ENCODE data around the gene FAM107B. TPM values are rescaled to one million over a fixed set of nuclear protein-coding genes. Genes with fewer than 3 reads are reported as not detected.

The FAM107B gene
- total RNA-seq, 6 experiments from 2014 or later = 18.7 to 43.8 (median 40.0) TPM

GRCh38 chr10:14483417-14483816, 291.3 kb downstream of the FAM107B start:
- peaks cover 46% of the 10 kb centered on the region for H3K27me3 Mint-ChIP-seq (ENCODE audit: insufficient read depth)
- no peak for TF ChIP-seq CTCF (IDR thresholded peaks at IDR 0.05)
- peaks cover 18% of the 10 kb centered on the region for H3K4me1 Mint-ChIP-seq (ENCODE audit: low read depth)
- no peaks in the 10 kb centered on the region for H3K36me3 Mint-ChIP-seq (ENCODE audit: low read depth)
- H3K27ac Mint-ChIP-seq = no peak overlapping the region
- no peaks in the 10 kb centered on the region for H3K9me3 Mint-ChIP-seq
- DNase-seq = no peak
- no peak overlapping the region for H3K4me3 Mint-ChIP-seq

GRCh38 chr10:14481752-14482151, 292.9 kb downstream of the FAM107B start:
- Mint-ChIP-seq H3K4me1 (ENCODE audit: low read depth) (peaks cover 27% of the 10 kb centered on the region), H3K4me3 (no peak overlapping the region), H3K36me3 (ENCODE audit: low read depth) (no peaks in the 10 kb centered on the region), H3K27ac (no peak overlapping the region), H3K27me3 (ENCODE audit: insufficient read depth) (peaks cover 40% of the 10 kb centered on the region), H3K9me3 (no peaks in the 10 kb centered on the region)
- no peak for TF ChIP-seq CTCF (IDR thresholded peaks at IDR 0.05)
- DNase-seq = no peak

- Mint-ChIP-seq H3K27ac (no peak overlapping the region), H3K4me3 (no peak overlapping the region), H3K4me1 (ENCODE audit: low read depth) (peaks cover 30% of the 10 kb centered on the region), H3K36me3 (ENCODE audit: low read depth) (no peaks in the 10 kb centered on the region), H3K27me3 (ENCODE audit: insufficient read depth) (peaks cover 40% of the 10 kb centered on the region), H3K9me3 (no peaks in the 10 kb centered on the region)
- no peak for TF ChIP-seq CTCF (IDR thresholded peaks at IDR 0.05)
- DNase-seq = no peak
Measured at GRCh38 chr10:14481014-14481413, 293.7 kb downstream of the FAM107B start.

GRCh38 chr10:14478604-14479003, 296.1 kb downstream of the FAM107B start:
- DNase-seq = peak; percentile 57
- H3K4me3 Mint-ChIP-seq = no peak overlapping the region; the same call in 1 of the 2 replicates

GRCh38 chr10:14478201-14478600, 296.5 kb downstream of the FAM107B start:
- no peak for TF ChIP-seq CTCF (IDR thresholded peaks at IDR 0.05)
- Mint-ChIP-seq H3K36me3 (ENCODE audit: low read depth) (no peaks in the 10 kb centered on the region), H3K4me1 (ENCODE audit: low read depth) (peaks cover 30% of the 10 kb centered on the region), H3K4me3 (no peak overlapping the region; the same call in 1 of the 2 replicates), H3K9me3 (no peaks in the 10 kb centered on the region), H3K27me3 (ENCODE audit: insufficient read depth) (peaks cover 36% of the 10 kb centered on the region), H3K27ac (no peak overlapping the region)
- no peak for DNase-seq

More at GRCh38 chr10:14478604-14479003, 296.1 kb downstream of the FAM107B start:
- Mint-ChIP-seq H3K4me1 (ENCODE audit: low read depth) (peaks cover 30% of the 10 kb centered on the region), H3K27me3 (ENCODE audit: insufficient read depth) (peaks cover 37% of the 10 kb centered on the region), H3K36me3 (ENCODE audit: low read depth) (no peaks in the 10 kb centered on the region), H3K27ac (no peak overlapping the region), H3K9me3 (no peaks in the 10 kb centered on the region)
- peak; percentile 83 for TF ChIP-seq CTCF (IDR thresholded peaks at IDR 0.05)

- Mint-ChIP-seq H3K27me3 (ENCODE audit: insufficient read depth) (peaks cover 38% of the 10 kb centered on the region), H3K27ac (no peak overlapping the region), H3K9me3 (no peaks in the 10 kb centered on the region), H3K4me3 (no peak overlapping the region; the same call in 1 of the 2 replicates), H3K4me1 (ENCODE audit: low read depth) (peaks cover 30% of the 10 kb centered on the region), H3K36me3 (ENCODE audit: low read depth) (no peaks in the 10 kb centered on the region)
- DNase-seq = peak; percentile 5
- TF ChIP-seq CTCF (IDR thresholded peaks at IDR 0.05) = no peak
Measured at GRCh38 chr10:14477408-14477710, 297.3 kb downstream of the FAM107B start.
